ENCODE measurements around the gene RAMP1.

RAMP1 gene

DNA sequence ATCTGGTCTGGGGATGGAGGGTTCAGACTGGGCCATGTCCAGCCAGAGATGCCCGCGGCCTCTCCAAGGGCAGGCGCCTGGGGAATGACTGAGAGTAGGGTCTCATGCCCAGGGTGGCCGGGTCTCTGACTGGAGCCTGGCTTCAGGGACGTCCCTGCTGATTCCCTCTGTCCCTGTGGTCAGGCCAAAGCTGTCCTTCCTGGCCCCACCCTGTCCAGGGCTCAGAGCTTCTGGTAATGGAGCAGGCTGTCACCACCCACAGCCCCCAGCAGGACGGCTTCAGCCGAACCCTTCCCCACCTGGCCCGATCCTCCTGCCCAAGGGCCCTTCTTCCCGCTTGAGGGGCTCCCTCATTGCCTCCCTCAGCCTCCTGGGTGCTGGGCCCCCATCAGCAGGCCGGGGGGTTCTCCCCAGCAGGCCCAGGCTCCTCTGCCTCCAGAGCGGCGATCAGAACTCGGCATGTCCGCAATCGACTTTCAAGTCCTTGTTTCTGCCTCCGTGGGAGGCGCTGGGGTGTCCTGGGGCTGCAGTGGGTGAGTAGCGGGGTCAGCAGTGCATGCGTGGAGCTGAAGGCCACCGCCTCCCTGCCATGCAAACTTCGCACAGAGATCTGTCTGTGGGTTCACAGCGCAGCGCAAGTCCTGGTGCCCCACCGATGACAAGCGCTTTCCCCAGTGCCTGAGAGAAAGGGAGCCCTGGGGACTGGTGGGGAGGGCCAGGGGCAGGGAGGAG is 18.3 kb downstream of the RAMP1 start:
- no peak for DNase-seq

- no peak for DNase-seq
Measured at GRCh38 chr2:237878321-237879057, 19.1 kb downstream of the RAMP1 start.

DNA sequence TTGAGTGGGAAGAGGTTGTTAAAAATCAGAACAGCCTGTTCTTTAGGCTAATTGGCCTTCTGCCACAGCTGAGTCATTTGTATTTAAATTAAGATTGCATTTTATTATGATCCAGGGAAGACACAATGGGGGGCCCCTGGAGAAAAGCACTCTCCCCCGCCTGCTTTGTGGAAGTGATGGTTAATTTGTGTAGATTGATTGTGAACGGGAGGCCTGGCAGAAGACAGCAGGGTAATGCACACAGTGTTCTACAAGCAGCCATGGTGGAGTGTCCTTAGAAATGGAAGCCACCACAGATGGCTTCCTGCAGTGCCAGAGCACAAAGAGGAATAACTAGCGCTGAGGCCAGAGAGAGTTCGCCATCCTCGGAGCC is 19.6 kb downstream of the RAMP1 start:
- DNase-seq: no peak

- DNase-seq: no peak
Measured at GRCh38 chr2:237879991-237880560, 20.7 kb downstream of the RAMP1 start.

- DNase-seq: no peak
Measured at GRCh38 chr2:237882510-237883481, 23.4 kb downstream of the RAMP1 start.

GRCh38 chr2:237883951-237884446 is 24.6 kb downstream of the RAMP1 start:
- no peak for DNase-seq

GRCh38 chr2:237884681-237885080 is 25.3 kb downstream of the RAMP1 start:
- no peak for DNase-seq

- DNase-seq: no peak
Measured at GRCh38 chr2:237885111-237885930, 25.9 kb downstream of the RAMP1 start.

DNA sequence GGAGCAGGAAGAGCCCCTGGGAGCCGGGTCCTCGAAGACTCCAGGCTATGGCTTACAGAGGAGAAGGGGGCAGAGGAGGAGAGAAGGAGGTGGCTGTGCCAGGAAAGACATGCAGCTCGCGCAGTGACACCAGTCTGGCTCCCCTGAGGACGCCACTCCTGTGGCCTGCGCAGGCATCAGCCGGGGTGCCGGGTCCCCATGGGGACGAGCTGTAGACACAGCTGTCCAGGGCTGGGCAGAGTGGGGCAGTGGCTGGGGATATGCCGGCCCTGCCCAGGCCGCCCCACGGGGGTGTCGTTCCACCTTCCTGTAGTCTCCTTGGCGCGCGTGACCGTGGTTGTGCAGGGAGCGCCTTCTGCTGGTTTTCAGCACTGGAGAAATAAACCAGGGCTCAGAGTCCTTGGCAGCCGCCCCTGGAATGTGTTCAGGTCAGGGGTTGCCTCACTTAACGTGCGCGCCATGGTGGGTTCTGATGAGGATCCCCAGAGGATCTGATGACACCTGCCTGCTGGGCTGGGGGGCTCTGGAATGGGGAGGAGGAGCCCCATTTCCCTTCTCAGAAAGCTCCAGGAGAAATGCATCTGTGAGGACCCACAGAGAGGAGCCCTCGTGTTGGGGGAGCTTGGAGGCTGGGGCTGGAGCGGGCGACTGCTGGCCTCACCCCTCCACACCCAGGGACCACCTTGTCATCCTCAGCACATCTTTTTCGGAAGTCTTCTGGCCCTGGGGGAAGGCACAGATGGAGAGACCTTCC is 26.7 kb downstream of the RAMP1 start:
- no peak for DNase-seq

GRCh38 chr2:237886685-237887481 is 27.5 kb downstream of the RAMP1 start:
- no peak for DNase-seq

- no peak for DNase-seq
Measured at GRCh38 chr2:237888389-237888788, 29.0 kb downstream of the RAMP1 start.

DNA sequence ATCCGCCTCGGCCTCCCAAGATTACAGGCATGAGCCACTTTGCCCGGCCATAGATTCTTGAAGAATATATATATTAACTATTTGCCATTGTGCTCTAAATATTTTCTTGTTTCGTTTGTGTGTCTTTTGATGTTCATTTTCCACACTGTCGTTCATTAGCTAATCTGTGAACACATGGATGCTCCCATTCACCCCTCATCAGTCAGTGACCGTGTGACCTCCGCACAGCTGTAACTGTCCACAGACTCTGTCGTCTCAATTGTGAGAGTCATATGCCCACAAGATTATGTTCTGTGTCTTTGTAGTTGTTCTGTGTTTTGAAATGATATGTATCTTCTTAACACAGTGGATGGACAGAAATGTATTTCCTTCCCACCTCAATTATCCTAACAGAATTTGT is 29.6 kb downstream of the RAMP1 start:
- DNase-seq: no peak

- DNase-seq: no peak
Measured at GRCh38 chr2:237889811-237890210, 30.4 kb downstream of the RAMP1 start.

GRCh38 chr2:237892478-237892877 is 33.1 kb downstream of the RAMP1 start:
- DNase-seq: no peak

DNA sequence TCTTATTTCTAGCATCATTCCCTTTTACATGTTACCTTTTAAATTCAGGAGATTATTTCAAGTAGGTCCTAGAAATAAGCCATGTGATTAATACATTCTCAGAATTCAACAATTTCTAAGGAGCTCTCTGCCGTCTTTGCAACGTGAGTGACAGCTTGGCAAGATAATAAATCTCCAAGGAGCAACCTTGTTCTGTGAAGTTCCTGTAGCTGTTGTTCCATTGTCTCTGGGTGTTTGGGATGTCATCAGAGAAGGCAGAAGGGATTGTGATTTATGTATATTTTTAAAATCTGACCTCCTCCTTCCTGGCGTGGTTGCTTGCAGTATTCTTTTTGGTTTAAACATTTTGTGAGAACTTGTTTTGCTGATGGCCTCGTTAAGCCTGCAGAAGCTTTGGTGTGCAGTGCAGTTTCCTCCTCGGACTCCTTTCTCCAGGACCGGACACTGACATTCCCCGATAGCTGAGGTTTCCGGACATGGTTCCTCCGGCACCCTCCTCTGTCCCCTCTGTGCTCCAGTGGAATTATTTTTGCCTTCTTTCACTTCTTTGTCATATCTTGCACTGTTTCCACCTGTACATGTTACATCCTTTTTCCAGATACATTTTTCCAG is 33.7 kb downstream of the RAMP1 start:
- no peak for DNase-seq

- DNase-seq: no peak
Measured at GRCh38 chr2:237894396-237894979, 35.1 kb downstream of the RAMP1 start.

- DNase-seq: no peak
Measured at GRCh38 chr2:237894986-237895543, 35.6 kb downstream of the RAMP1 start.

DNA sequence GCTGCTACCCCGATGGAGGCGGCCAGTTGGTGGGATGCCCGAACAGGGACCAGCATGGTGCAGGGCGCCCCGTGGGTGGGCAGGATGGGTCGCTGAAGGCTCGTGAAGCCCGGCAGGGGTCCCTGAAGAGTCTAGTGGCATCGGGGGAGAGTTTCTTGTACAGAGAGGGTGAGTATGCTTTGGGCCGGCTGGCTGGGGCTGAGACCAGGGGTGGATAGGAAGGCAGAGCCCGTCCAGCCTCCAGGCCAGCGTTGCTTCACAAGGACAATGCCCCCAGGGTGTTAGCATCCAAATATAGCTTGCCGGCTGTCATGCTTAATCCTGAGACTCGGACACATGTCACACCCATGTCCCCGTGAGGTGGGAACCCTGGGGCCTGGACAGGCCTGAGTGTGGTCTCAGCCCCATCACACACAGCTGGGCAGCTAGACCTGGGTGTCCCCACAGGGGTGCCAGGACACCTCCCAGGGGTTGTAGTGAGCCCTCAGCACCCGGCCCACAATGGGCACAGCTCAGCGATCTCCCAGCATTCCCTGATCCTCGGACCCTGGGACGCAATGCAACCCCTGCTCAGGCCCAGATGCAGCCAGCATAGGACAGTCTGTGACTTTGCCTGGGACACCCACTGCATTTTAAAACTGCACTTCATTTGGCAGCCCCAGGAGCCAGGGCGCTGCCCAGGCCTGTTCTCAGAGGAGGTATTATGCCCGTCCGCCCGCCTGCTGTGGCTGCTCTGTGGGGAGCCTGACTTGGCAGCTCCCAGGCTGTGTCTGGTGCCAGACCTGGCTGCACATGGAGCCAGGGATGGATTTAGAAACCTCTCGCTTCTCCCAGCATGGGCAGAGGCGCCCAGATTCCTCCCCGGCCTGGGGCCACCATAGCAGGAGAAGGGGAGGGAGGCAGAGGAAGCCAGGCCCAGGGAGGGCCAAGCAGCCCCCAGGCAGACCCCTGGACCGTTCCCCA is 36.4 kb downstream of the RAMP1 start:
- no peak for DNase-seq
